Right lobe of liver (tissue), 4 donors: ENCODE data around the gene PDZRN4.

Source experiments
- CTCF ChIP-seq, 4 donors: fragments of 200-600 bp in 3 of 4; fragments of 450-650 bp in 1 of 4; IDR thresholded peaks; one replicate each; pipeline versions ENCODE4 v1.5.1 to v1.8.0; 2016 to 2022; ENCODE audit warnings: antibody characterized with exemption in 4 of 4, mild to moderate bottlenecking in 2 of 4
- POLR2A ChIP-seq: fragments of 450-650 bp; IDR thresholded peaks from one replicate; pipeline ENCODE4 v1.6.1; 2017; ENCODE audit warnings: antibody characterized with exemption, mild to moderate bottlenecking
- donor health status: DM: no; HTN: no; CAD: no.
- donor health status: DM: no; HTN: no; CAD: no.
- donor health status: DM: no; HTN: yes; CAD: no.

- TF ChIP-seq CTCF (IDR thresholded peaks at IDR 0.05) (no peak), POLR2A (no peak)
Measured at GRCh38 chr12:41140117-41140516, 48.0 kb upstream of the PDZRN4 start.
